Thyroid gland (tissue), 4 donors: Measurements from ENCODE around the gene RNFT2. TPM values are rescaled to one million over a fixed set of nuclear protein-coding genes. Genes with fewer than 3 reads are reported as not detected.

Experiments used
- DNase-seq, 2 donors: peaks; one replicate each; pipeline ENCODE4 v3.0.0-alpha.2; 2019
- H3K27ac ChIP-seq, 3 donors: fragments of 200-600 bp; sonication (generic); 1 replicate in 2 of 3; 2 replicates in 1 of 3; pipeline ENCODE4 v1.5.1; 2016 to 2019; ENCODE audit warnings: mild to moderate bottlenecking in 1 of 3, moderate library complexity in 1 of 3
- H3K27me3 ChIP-seq: fragments of 200-600 bp; sonication (generic); one replicate; pipeline ENCODE4 v1.5.1; 2019
- H3K36me3 ChIP-seq, 2 donors: fragments of 200-600 bp; sonication (generic); one replicate each; pipeline ENCODE4 v1.5.1; 2016 to 2019
- H3K4me1 ChIP-seq, 2 donors: fragments of 200-600 bp; sonication (generic); one replicate each; pipeline ENCODE4 v1.5.1; 2017 to 2019
- H3K4me3 ChIP-seq, 3 donors: fragments of 200-600 bp; sonication (generic); replicated peaks in 1 of 3; 1 replicate in 2 of 3; 2 replicates in 1 of 3; pipeline ENCODE4 v1.5.1; 2016; ENCODE audit warnings: mild to moderate bottlenecking in 1 of 3
- H3K9me3 ChIP-seq: fragments of 200-600 bp; sonication (generic); one replicate; pipeline ENCODE4 v1.5.1; 2017
- POLR2A ChIP-seq, 2 donors: fragments of 450-650 bp; IDR thresholded peaks; one replicate each; pipeline ENCODE4 v1.6.1; 2017; ENCODE audit warnings: antibody characterized with exemption in 2 of 2, mild to moderate bottlenecking in 2 of 2, moderate library complexity in 1 of 2
- WGBS, 2 donors: methylation state at CpG; one replicate each; pipeline ENCODE4 v1.1.5; 2017; 5-methylcytosine and 5-hydroxymethylcytosine counted together
- intact Hi-C: fragments of 100-400 bp; cut with DNase I; formaldehyde crosslinking; loops from one replicate; pipeline ENCODE4 v1.15.1; 2023
- total RNA-seq, 4 donors: library from RNA; depleted of rRNA; stranded (reverse); fragments of >200 nt; gene quantifications; one replicate each; pipeline ENCODE4 v1.2.3, GENCODE V29; 2016
- TF ChIP-seq, protein P1 (sequence below), 6 experiments: fragments of 200-600 bp in 3 of 6; fragments of 450-650 bp in 3 of 6; sonication (generic) in 3 of 6; IDR thresholded peaks; one replicate each; pipeline ENCODE4 v1.5.1; 2016 to 2019; ENCODE audit warnings: antibody characterized with exemption in 6 of 6, mild to moderate bottlenecking in 2 of 6, inconsistent platforms in 1 of 6, moderate library complexity in 1 of 6

RNFT2 gene
- total RNA-seq, 4 donors from 2014 or later, result 2.3 to 5.0 (median 4.5) TPM

- DNase-seq, result no peak
- Histone ChIP-seq H3K27me3 (no peaks in the 10 kb centered on the region), H3K36me3 (no peaks in the 10 kb centered on the region), H3K27ac (no peak overlapping the region), H3K4me3 (no peak overlapping the region), H3K4me1 (peaks cover 33 to 43% of the 10 kb centered on the region in 2 donors), H3K9me3 (no peaks in the 10 kb centered on the region)
- 87 to 90% methylated on average over 3 of the region's 3 CpGs for WGBS, 2 donors
- TF ChIP-seq POLR2A (IDR thresholded peaks at IDR 0.05), result no peak
- TF ChIP-seq, protein P1, sequence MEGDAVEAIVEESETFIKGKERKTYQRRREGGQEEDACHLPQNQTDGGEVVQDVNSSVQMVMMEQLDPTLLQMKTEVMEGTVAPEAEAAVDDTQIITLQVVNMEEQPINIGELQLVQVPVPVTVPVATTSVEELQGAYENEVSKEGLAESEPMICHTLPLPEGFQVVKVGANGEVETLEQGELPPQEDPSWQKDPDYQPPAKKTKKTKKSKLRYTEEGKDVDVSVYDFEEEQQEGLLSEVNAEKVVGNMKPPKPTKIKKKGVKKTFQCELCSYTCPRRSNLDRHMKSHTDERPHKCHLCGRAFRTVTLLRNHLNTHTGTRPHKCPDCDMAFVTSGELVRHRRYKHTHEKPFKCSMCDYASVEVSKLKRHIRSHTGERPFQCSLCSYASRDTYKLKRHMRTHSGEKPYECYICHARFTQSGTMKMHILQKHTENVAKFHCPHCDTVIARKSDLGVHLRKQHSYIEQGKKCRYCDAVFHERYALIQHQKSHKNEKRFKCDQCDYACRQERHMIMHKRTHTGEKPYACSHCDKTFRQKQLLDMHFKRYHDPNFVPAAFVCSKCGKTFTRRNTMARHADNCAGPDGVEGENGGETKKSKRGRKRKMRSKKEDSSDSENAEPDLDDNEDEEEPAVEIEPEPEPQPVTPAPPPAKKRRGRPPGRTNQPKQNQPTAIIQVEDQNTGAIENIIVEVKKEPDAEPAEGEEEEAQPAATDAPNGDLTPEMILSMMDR (IDR thresholded peaks at IDR 0.05), result no peak
- intact Hi-C loops, result loop anchor here (10.0 kb wide), 1 partner anchor 691 kb away; no protein-coding TSS in a partner anchor
Measured at GRCh38 chr12:116695464-116695725, 42.7 kb upstream of the RNFT2 start.

DNA sequence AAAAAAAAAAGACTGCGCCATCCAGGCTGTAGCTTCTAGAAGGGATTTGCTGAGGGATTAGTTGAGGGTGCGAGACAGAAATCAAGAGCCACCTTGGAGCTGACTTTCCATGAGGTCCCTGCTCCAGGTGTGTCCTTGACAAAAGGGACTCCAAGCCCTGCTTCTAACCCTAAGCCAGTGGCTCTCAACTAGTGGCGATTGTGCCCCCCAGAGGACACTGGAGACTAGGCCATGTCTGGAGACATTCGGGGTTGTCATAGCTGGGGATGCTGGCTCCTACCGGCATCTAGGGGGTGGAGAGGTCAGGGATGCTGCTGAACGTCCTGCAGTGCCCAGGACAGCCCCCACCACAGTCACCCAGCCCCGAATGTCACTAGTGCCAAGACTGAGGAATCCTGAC lies 40.8 kb upstream of the RNFT2 start:
- peak overlapping the region; percentile 44 to 78 (median 77) for H3K27ac ChIP-seq
- no peaks in the 10 kb centered on the region for H3K36me3 ChIP-seq
- peaks cover 33 to 43% of the 10 kb centered on the region in 2 donors for H3K4me1 ChIP-seq
- no peak overlapping the region for H3K4me3 ChIP-seq
- no peak for TF ChIP-seq POLR2A (IDR thresholded peaks at IDR 0.05)
- TF ChIP-seq, protein P1 (IDR thresholded peaks at IDR 0.05), result peak in 2 of 6 experiments; percentile 18 to 34
- no peaks in the 10 kb centered on the region for H3K9me3 ChIP-seq
- H3K27me3 ChIP-seq, result no peaks in the 10 kb centered on the region
- 66 to 76% methylated on average over 5 to 7 of the region's 7 CpGs for WGBS, 2 donors
- intact Hi-C loops, result loop anchor here (10.0 kb wide), 1 partner anchor 693 kb away; no protein-coding TSS in a partner anchor
- DNase-seq, result peak in 1 of 2 donors; percentile 37

DNA sequence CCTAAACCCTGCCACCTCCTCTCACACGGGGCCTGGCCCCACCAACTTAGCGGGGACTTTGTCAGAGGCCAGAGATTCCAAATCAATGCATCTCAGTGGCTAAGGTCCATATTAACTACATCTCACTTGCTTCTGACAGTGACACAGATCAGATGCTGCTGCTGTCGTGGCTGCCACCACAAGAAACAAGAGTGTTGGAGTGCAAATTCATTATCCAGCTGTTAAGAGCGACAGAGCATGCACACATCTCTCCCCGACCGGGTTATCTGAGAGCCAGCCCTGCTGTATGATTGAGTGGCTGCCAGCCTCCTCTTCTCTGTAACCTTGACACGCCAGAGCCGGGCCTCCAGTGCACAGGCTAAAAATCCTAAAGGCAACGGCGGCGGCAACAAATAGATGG lies 40.4 kb upstream of the RNFT2 start:
- TF ChIP-seq, protein P1 (IDR thresholded peaks at IDR 0.05), result no peak
- no peak for TF ChIP-seq POLR2A (IDR thresholded peaks at IDR 0.05)
- H3K4me1 ChIP-seq, result peaks cover 33 to 40% of the 10 kb centered on the region in 2 donors
- peak overlapping the region; percentile 44 to 78 (median 77) for H3K27ac ChIP-seq
- H3K4me3 ChIP-seq, result no peak overlapping the region
- H3K36me3 ChIP-seq, result no peaks in the 10 kb centered on the region
- WGBS, 2 donors, result 53 to 59% methylated on average over 11 of the region's 11 CpGs
- no peaks in the 10 kb centered on the region for H3K27me3 ChIP-seq
- intact Hi-C loops, result loop anchor here (10.0 kb wide), 1 partner anchor 693 kb away; no protein-coding TSS in a partner anchor
- H3K9me3 ChIP-seq, result no peaks in the 10 kb centered on the region
- DNase-seq, result peak; percentile 66

GRCh38 chr12:116698116-116698515 lies 40.0 kb upstream of the RNFT2 start:
- H3K9me3 ChIP-seq, result no peaks in the 10 kb centered on the region
- H3K27me3 ChIP-seq, result no peaks in the 10 kb centered on the region
- DNase-seq, result no peak
- WGBS, 2 donors, result 30 to 41% methylated on average over 8 of the region's 8 CpGs
- no peaks in the 10 kb centered on the region for H3K36me3 ChIP-seq
- peaks cover 33 to 38% of the 10 kb centered on the region in 2 donors for H3K4me1 ChIP-seq
- TF ChIP-seq, protein P1 (IDR thresholded peaks at IDR 0.05), result no peak
- no peak for TF ChIP-seq POLR2A (IDR thresholded peaks at IDR 0.05)
- intact Hi-C loops, result loop anchor here (10.0 kb wide), 1 partner anchor 693 kb away; no protein-coding TSS in a partner anchor
- no peak overlapping the region for H3K4me3 ChIP-seq
- peak overlapping the region; percentile 44 to 78 (median 77) for H3K27ac ChIP-seq

GRCh38 chr12:116698554-116699075 lies 39.5 kb upstream of the RNFT2 start:
- Histone ChIP-seq H3K27me3 (no peaks in the 10 kb centered on the region), H3K36me3 (no peaks in the 10 kb centered on the region), H3K4me3 (no peak overlapping the region), H3K4me1 (peaks cover 30 to 38% of the 10 kb centered on the region in 2 donors), H3K9me3 (no peaks in the 10 kb centered on the region), H3K27ac (peak overlapping the region; percentile 44 to 78 (median 77))
- 30 to 38% methylated on average over 2 of the region's 2 CpGs for WGBS, 2 donors
- TF ChIP-seq POLR2A (IDR thresholded peaks at IDR 0.05), result no peak
- TF ChIP-seq, protein P1 (IDR thresholded peaks at IDR 0.05), result no peak
- intact Hi-C loops, result loop anchor here (10.0 kb wide), 1 partner anchor 694 kb away; no protein-coding TSS in a partner anchor
- no peak for DNase-seq
